Neural progenitor cell (in vitro differentiated cells): ENCODE measurements around the gene ZNF564. TPM values are rescaled to one million over a fixed set of nuclear protein-coding genes. Genes with fewer than 3 reads are reported as not detected.

Experiments used
- DNase-seq: peaks from one replicate; pipeline ENCODE4 v3.0.0-alpha.2; 2016; ENCODE audit warnings: low spot score
- H2AFZ ChIP-seq: fragments of 200-600 bp; sonication (generic); replicated peaks from 2 replicates; pipeline ENCODE4 v1.6.1; 2016; ENCODE audit warnings: antibody characterized with exemption
- H3F3A ChIP-seq: fragments of 200-600 bp; sonication (generic); 2 replicates; pipeline ENCODE4 v1.6.1; 2016; ENCODE audit warnings: antibody characterized with exemption, low read depth
- H3K27ac ChIP-seq: fragments of 200-600 bp; sonication (generic); 2 replicates; pipeline ENCODE4 v1.5.1; 2016; ENCODE audit warnings: mild to moderate bottlenecking
- H3K27me3 ChIP-seq: fragments of 200-600 bp; sonication (generic); 2 replicates; pipeline ENCODE4 v1.6.1; 2016; ENCODE audit warnings: mild to moderate bottlenecking, moderate library complexity
- H3K36me3 ChIP-seq: fragments of 200-600 bp; sonication (generic); 2 replicates; pipeline ENCODE4 v1.5.1; 2016
- H3K4me1 ChIP-seq: fragments of 200-600 bp; sonication (generic); 2 replicates; pipeline ENCODE4 v1.6.1; 2016; ENCODE audit warnings: mixed run types
- H3K4me2 ChIP-seq: fragments of 200-600 bp; sonication (generic); 2 replicates; pipeline ENCODE4 v1.6.1; 2016
- H3K4me3 ChIP-seq: fragments of 200-600 bp; sonication (generic); 2 replicates; pipeline ENCODE4 v1.5.1; 2016
- H3K79me2 ChIP-seq: fragments of 200-600 bp; sonication (generic); 2 replicates; pipeline ENCODE4 v1.6.1; 2016; ENCODE audit warnings: low read depth
- H3K9ac ChIP-seq: fragments of 200-600 bp; sonication (generic); 2 replicates; pipeline ENCODE4 v1.6.1; 2016
- H3K9me3 ChIP-seq: fragments of 200-600 bp; sonication (generic); 2 replicates; pipeline ENCODE4 v1.5.1; 2016; ENCODE audit warnings: low read depth
- H4K20me1 ChIP-seq: fragments of 200-600 bp; sonication (generic); 2 replicates; pipeline ENCODE4 v1.6.1; 2016; ENCODE audit warnings: low read depth
- H3K27ac Mint-ChIP-seq: 3 replicates; pipeline ENCODE4 v1.8.0; 2021; ENCODE audit warnings: mixed read lengths
- H3K27me3 Mint-ChIP-seq: 2 replicates; pipeline ENCODE4 v1.8.0; 2022; ENCODE audit warnings: low read depth, mild to moderate bottlenecking, inconsistent platforms, moderate library complexity, mixed read lengths; ENCODE audit not compliant: insufficient read depth
- H3K36me3 Mint-ChIP-seq: 3 replicates; pipeline ENCODE4 v1.8.0; 2021; ENCODE audit warnings: mixed read lengths
- H3K4me1 Mint-ChIP-seq: 3 replicates; pipeline ENCODE4 v1.8.0; 2021; ENCODE audit warnings: mixed read lengths
- H3K4me3 Mint-ChIP-seq: 3 replicates; pipeline ENCODE4 v1.8.0; 2021; ENCODE audit warnings: mild to moderate bottlenecking, moderate library complexity, mixed read lengths
- H3K9me3 Mint-ChIP-seq: 3 replicates; pipeline ENCODE4 v1.8.0; 2020; ENCODE audit warnings: mixed read lengths
- EZH2 ChIP-seq: fragments of 200-600 bp; sonication (generic); IDR thresholded peaks from 2 replicates; pipeline ENCODE4 v1.6.1; 2017; ENCODE audit warnings: antibody characterized with exemption, mild to moderate bottlenecking, moderate library complexity
- EZH2phosphoT487 ChIP-seq: fragments of 200-600 bp; sonication (generic); IDR thresholded peaks from 2 replicates; pipeline ENCODE4 v1.6.1; 2017; ENCODE audit warnings: antibody characterized with exemption
- total RNA-seq: library from RNA; depleted of rRNA; stranded (reverse); fragments of >200 nt; gene quantifications from 2 replicates; pipeline ENCODE4 v1.2.3, GENCODE V29; 2015; ENCODE audit warnings: low replicate concordance
- TF ChIP-seq, protein P1 (sequence below): fragments of 200-600 bp; sonication (generic); IDR thresholded peaks from 2 replicates; pipeline ENCODE4 v1.5.1; 2017; ENCODE audit warnings: antibody characterized with exemption, mild to moderate bottlenecking

Gene ZNF564
- total RNA-seq, 1 donor from 2014 or later = 13.9 TPM

DNA sequence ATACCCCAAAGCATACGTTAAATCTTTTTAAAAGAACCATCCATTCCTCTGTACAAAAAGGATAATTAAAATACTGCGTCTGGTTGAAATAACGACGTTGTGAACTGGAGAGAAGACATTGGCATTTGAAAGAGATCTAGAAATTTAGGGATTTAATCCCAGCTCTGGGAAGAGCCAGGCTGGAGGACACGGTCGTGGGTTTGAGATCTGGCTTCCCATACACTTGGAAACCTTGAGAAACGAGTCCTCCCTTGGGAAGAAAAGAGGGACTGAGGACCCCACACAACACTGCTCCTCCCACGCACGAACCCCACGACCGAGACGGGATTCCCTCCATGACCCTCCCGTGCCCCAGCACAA is 67.3 kb downstream of the ZNF564 start:
- Histone ChIP-seq H3K36me3 (no peaks in the 10 kb centered on the region), H3K79me2 (peaks cover 44% of the 10 kb centered on the region), H3K27me3 (no peaks in the 10 kb centered on the region), H3K4me1 (peaks cover 7% of the 10 kb centered on the region), H3K9ac (peak overlapping the region; percentile 84), H3K4me3 (peak overlapping the region; percentile 78), H3K9me3 (no peaks in the 10 kb centered on the region), H4K20me1 (no peaks in the 10 kb centered on the region), H3F3A (peaks cover 9% of the 10 kb centered on the region), H2AFZ (peak overlapping the region; percentile 84), H3K27ac (peak overlapping the region; percentile 68), H3K4me2 (peak overlapping the region; percentile 92)
- peaks cover 22% of the 10 kb centered on the region for H3K36me3 Mint-ChIP-seq
- TF ChIP-seq, protein P1, sequence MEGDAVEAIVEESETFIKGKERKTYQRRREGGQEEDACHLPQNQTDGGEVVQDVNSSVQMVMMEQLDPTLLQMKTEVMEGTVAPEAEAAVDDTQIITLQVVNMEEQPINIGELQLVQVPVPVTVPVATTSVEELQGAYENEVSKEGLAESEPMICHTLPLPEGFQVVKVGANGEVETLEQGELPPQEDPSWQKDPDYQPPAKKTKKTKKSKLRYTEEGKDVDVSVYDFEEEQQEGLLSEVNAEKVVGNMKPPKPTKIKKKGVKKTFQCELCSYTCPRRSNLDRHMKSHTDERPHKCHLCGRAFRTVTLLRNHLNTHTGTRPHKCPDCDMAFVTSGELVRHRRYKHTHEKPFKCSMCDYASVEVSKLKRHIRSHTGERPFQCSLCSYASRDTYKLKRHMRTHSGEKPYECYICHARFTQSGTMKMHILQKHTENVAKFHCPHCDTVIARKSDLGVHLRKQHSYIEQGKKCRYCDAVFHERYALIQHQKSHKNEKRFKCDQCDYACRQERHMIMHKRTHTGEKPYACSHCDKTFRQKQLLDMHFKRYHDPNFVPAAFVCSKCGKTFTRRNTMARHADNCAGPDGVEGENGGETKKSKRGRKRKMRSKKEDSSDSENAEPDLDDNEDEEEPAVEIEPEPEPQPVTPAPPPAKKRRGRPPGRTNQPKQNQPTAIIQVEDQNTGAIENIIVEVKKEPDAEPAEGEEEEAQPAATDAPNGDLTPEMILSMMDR = no peak
- TF ChIP-seq EZH2 (no peak), EZH2phosphoT487 (no peak)
- peak overlapping the region; percentile 90 for H3K27ac Mint-ChIP-seq
- H3K4me1 Mint-ChIP-seq = peaks cover 22% of the 10 kb centered on the region
- no peak for DNase-seq
- peaks cover 38% of the 10 kb centered on the region for H3K9me3 Mint-ChIP-seq
- peaks cover 4% of the 10 kb centered on the region for H3K27me3 Mint-ChIP-seq
- peak overlapping the region; percentile 88 for H3K4me3 Mint-ChIP-seq

DNA sequence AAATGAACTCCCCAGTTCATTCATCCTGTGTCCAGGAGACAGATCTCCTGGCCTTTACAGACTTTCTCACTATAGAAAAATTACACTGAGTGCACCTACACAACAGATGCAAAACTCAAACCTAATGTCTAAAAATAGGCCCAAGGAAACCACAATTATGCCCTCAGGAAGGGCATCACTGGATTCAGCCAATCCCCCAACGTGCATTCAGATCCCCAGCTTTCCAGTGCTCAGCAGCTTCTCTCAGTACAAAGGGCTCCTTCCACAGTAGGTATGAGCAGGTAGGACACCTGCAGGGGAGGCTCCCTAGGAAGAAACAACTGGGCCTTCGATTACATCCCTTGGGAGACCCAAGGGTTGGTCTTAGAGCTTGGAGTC is 68.8 kb downstream of the ZNF564 start:
- peaks cover 4% of the 10 kb centered on the region for H3K27me3 Mint-ChIP-seq
- no peak for TF ChIP-seq EZH2
- TF ChIP-seq, protein P1 = no peak
- TF ChIP-seq EZH2phosphoT487 = no peak
- no peak overlapping the region for H3K9ac ChIP-seq
- H3K9me3 Mint-ChIP-seq = peaks cover 49% of the 10 kb centered on the region
- H3K79me2 ChIP-seq = peaks cover 57% of the 10 kb centered on the region
- no peak for DNase-seq
- peaks cover 4% of the 10 kb centered on the region for H4K20me1 ChIP-seq
- H3K36me3 ChIP-seq = no peaks in the 10 kb centered on the region
- H3K27me3 ChIP-seq = no peaks in the 10 kb centered on the region
- H3K9me3 ChIP-seq = no peaks in the 10 kb centered on the region
- H3K36me3 Mint-ChIP-seq = peaks cover 35% of the 10 kb centered on the region
- H3F3A ChIP-seq = peaks cover 9% of the 10 kb centered on the region
- H3K4me2 ChIP-seq = no peak overlapping the region
- no peak overlapping the region for H2AFZ ChIP-seq
- peaks cover 7% of the 10 kb centered on the region for H3K4me1 ChIP-seq
- H3K4me1 Mint-ChIP-seq = peaks cover 22% of the 10 kb centered on the region
- H3K4me3 ChIP-seq = no peak overlapping the region
- no peak overlapping the region for H3K27ac Mint-ChIP-seq
- H3K27ac ChIP-seq = no peak overlapping the region
- H3K4me3 Mint-ChIP-seq = peak overlapping the region; percentile 73

DNA sequence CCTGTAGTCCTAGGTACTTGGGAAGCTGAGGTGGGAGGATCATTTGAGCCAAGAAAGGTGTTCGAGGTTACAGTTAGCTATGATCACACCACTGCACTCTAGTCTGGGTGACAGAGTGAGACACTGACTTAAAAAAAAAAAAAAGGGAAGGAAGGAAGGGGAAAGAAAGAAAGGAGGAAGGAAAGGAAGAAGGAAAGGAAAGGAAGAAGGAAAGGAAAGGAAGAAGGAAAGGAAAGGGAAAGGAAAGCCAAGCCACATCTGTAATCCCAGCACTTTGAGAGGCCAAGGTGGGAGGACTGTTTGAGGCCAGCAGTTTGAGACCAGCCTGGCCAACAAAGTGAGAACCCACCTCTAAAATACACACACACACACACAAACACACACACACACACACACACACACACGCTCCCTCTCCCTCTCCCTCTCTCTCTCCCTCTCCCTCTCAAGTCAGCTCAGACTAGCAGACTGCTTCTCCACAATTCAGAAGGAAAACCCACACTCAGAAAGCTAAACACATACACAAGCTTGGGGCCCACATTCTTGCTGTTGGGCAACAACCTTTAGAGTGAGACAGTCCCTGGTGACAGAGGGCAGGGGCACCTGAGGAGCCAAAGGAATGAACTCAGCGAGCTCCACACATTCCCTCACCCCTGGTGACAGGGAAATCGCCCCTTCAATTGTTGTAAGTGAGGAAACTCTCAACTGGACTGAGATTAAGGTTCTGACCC is 69.3 kb downstream of the ZNF564 start:
- Histone ChIP-seq H3K27ac (no peak overlapping the region), H3K4me2 (no peak overlapping the region), H3K4me3 (no peak overlapping the region), H3K9me3 (no peaks in the 10 kb centered on the region), H3K36me3 (no peaks in the 10 kb centered on the region), H3K9ac (no peak overlapping the region), H3F3A (peaks cover 9% of the 10 kb centered on the region), H3K79me2 (peaks cover 57% of the 10 kb centered on the region), H3K4me1 (peaks cover 7% of the 10 kb centered on the region), H2AFZ (no peak overlapping the region), H3K27me3 (no peaks in the 10 kb centered on the region), H4K20me1 (peaks cover 4% of the 10 kb centered on the region)
- TF ChIP-seq, protein P1 = no peak
- H3K27ac Mint-ChIP-seq = no peak overlapping the region
- H3K36me3 Mint-ChIP-seq = peaks cover 36% of the 10 kb centered on the region
- peaks cover 48% of the 10 kb centered on the region for H3K9me3 Mint-ChIP-seq
- DNase-seq = no peak
- peaks cover 22% of the 10 kb centered on the region for H3K4me1 Mint-ChIP-seq
- H3K4me3 Mint-ChIP-seq = peak overlapping the region; percentile 8
- H3K27me3 Mint-ChIP-seq = peaks cover 4% of the 10 kb centered on the region
